Measurements from ENCODE around the gene TRIM25. TPM values are rescaled to one million over a fixed set of nuclear protein-coding genes. Genes with fewer than 3 reads are reported as not detected.

TRIM25 gene
- polyA plus RNA-seq, 3 donors, result 12.8 to 27.0 (median 18.4) TPM

GRCh38 chr17:56930739-56931337 lies 17.0 kb upstream of the TRIM25 start:
- H3K27ac ChIP-seq (ENCODE audit: low read depth, low read length), result no peak overlapping the region
- WGBS, 3 donors, result 93 to 98% (median 93%) methylated on average over 2 of the region's 2 CpGs

- H3K27ac ChIP-seq (ENCODE audit: low read depth, low read length), result no peak overlapping the region
Observed at GRCh38 chr17:56929362-56929969, 15.6 kb upstream of the TRIM25 start.

GRCh38 chr17:56928586-56928985 lies 14.7 kb upstream of the TRIM25 start:
- WGBS, 3 donors, result 93 to 99% (median 95%) methylated on average over 2 of the region's 2 CpGs
- no peak overlapping the region for H3K27ac ChIP-seq (ENCODE audit: low read depth, low read length)

GRCh38 chr17:56926704-56927103 lies 12.9 kb upstream of the TRIM25 start:
- no peak overlapping the region for H3K27ac ChIP-seq (ENCODE audit: low read depth, low read length)
- WGBS, 3 donors, result 67 to 76% (median 73%) methylated on average over 2 of the region's 2 CpGs

GRCh38 chr17:56926270-56926669 lies 12.4 kb upstream of the TRIM25 start:
- no peak overlapping the region for H3K27ac ChIP-seq (ENCODE audit: low read depth, low read length)

- H3K27ac ChIP-seq (ENCODE audit: low read depth, low read length), result no peak overlapping the region
- WGBS, 3 donors, result 75 to 92% (median 89%) methylated on average over 2 of the region's 2 CpGs
Observed at GRCh38 chr17:56925088-56925487, 11.2 kb upstream of the TRIM25 start.

GRCh38 chr17:56919717-56920116 lies 5.9 kb upstream of the TRIM25 start:
- 80 to 90% (median 81%) methylated on average over 1 of the region's 1 CpG for WGBS, 3 donors
- H3K27ac ChIP-seq (ENCODE audit: low read depth, low read length), result no peak overlapping the region

- H3K27ac ChIP-seq (ENCODE audit: low read depth, low read length), result no peak overlapping the region
- WGBS, 3 donors, result 55 to 86% (median 68%) methylated on average over 3 of the region's 3 CpGs
Observed at GRCh38 chr17:56918916-56919315, 5.1 kb upstream of the TRIM25 start.

GRCh38 chr17:56917559-56918296 lies 3.9 kb upstream of the TRIM25 start:
- WGBS, 3 donors, result 78 to 90% (median 81%) methylated on average over 4 of the region's 4 CpGs
- H3K27ac ChIP-seq (ENCODE audit: low read depth, low read length), result no peak overlapping the region

- 7 to 8% (median 7%) methylated on average over 14 of the region's 14 CpGs for WGBS, 3 donors
Observed at GRCh38 chr17:56914581-56915273, 878 bp upstream of the TRIM25 start.

GRCh38 chr17:56913353-56913866 lies 439 bp downstream of the TRIM25 start:
- 0 to 1% (median 1%) methylated on average over 40 to 44 of the region's 44 CpGs for WGBS, 3 donors

More at GRCh38 chr17:56914581-56915273, 878 bp upstream of the TRIM25 start:
- H3K27ac ChIP-seq (ENCODE audit: low read depth, low read length), result peak overlapping the region; percentile 57

GRCh38 chr17:56913000-56913311 lies 893 bp downstream of the TRIM25 start:
- WGBS, 3 donors, result 23 to 30% (median 24%) methylated on average over 7 of the region's 7 CpGs
- peak overlapping the region; percentile 61 for H3K27ac ChIP-seq (ENCODE audit: low read depth, low read length)

More at GRCh38 chr17:56913353-56913866, 439 bp downstream of the TRIM25 start:
- H3K27ac ChIP-seq (ENCODE audit: low read depth, low read length), result peak overlapping the region; percentile 61

- WGBS, 3 donors, result 29 to 44% (median 43%) methylated on average over 21 of the region's 21 CpGs
- H3K27ac ChIP-seq (ENCODE audit: low read depth, low read length), result peak overlapping the region; percentile 29
Observed at GRCh38 chr17:56912105-56912999, 1.5 kb downstream of the TRIM25 start.

GRCh38 chr17:56910509-56911235 lies 3.2 kb downstream of the TRIM25 start:
- WGBS, 3 donors, result 71 to 75% (median 72%) methylated on average over 7 of the region's 7 CpGs
- no peak overlapping the region for H3K27ac ChIP-seq (ENCODE audit: low read depth, low read length)

GRCh38 chr17:56909742-56910508 lies 3.9 kb downstream of the TRIM25 start:
- 44 to 51% (median 50%) methylated on average over 6 of the region's 6 CpGs for WGBS, 3 donors
- H3K27ac ChIP-seq (ENCODE audit: low read depth, low read length), result peak overlapping the region; percentile 28

GRCh38 chr17:56908001-56908542 lies 5.8 kb downstream of the TRIM25 start:
- 41 to 71% (median 47%) methylated on average over 9 of the region's 9 CpGs for WGBS, 3 donors
- H3K27ac ChIP-seq (ENCODE audit: low read depth, low read length), result no peak overlapping the region

GRCh38 chr17:56903560-56903959 lies 10.3 kb downstream of the TRIM25 start:
- no peak overlapping the region for H3K27ac ChIP-seq (ENCODE audit: low read depth, low read length)
- WGBS, 3 donors, result 88 to 98% (median 97%) methylated on average over 5 of the region's 5 CpGs

Data from adipose tissue (tissue), 3 donors.